HCT116 (cell line): ENCODE results near the gene ZNF519. TPM values are rescaled to one million over a fixed set of nuclear protein-coding genes. Genes with fewer than 3 reads are reported as not detected.

Experiments
- ATAC-seq: fragments of 200-7000 bp; cut with Tn5 transposase; 2 replicates; pipeline ENCODE4 v1.9.1; 2020; ENCODE audit warnings: mild to moderate bottlenecking, moderate library complexity
- BruUV-seq: library from RNA; stranded (reverse); fragments of 400-500 nt; replicated peaks from 2 replicates; lab custom pipeline; 2021; lab: Mats Ljungman, UMichigan
- CTCF ChIA-PET: fragments of 300-600 bp; sonication (Branson Sonifier 250); formaldehyde crosslinking; loops from one replicate; lab custom pipeline; 2021; ENCODE audit warnings: antibody characterized with exemption; lab: Charles Lee
- POLR2A ChIA-PET: fragments of 300-600, 350-600 bp; sonication (Branson Sonifier 250); formaldehyde crosslinking; loops from one replicate; lab custom pipeline; 2021; ENCODE audit warnings: antibody characterized with exemption; lab: Charles Lee
- RAD21 ChIA-PET, 2 experiments: fragments of 300-600 bp; sonication (Branson Sonifier 250); formaldehyde crosslinking; loops; one replicate each; lab custom pipeline; 2023; ENCODE audit warnings: low total read pairs in 2 of 2; ENCODE audit not compliant: uncharacterized antibody in 2 of 2, unreplicated experiment in 2 of 2, low non-redundant PET in 1 of 2; lab: Charles Lee
- DNase-seq: peaks from one replicate; pipeline ENCODE4 v3.0.0-alpha.2; 2010; ENCODE audit warnings: low read depth, low spot score
- H2AFZ ChIP-seq: fragments of 200-600 bp; shearing (Covaris generic), sonication (generic); 2 replicates; pipeline ENCODE4 v1.6.1; 2017; ENCODE audit warnings: low read depth, mixed run types, mixed read lengths, antibody characterized with exemption, low read length; ENCODE audit not compliant: poor library complexity, severe bottlenecking
- H3K27ac ChIP-seq: 2 replicates; pipeline ENCODE4 v1.5.1; 2012; ENCODE audit warnings: low read depth, low read length
- H3K27me3 ChIP-seq: fragments of 200-600 bp; sonication (generic); 2 replicates; pipeline ENCODE4 v1.6.1; 2016; ENCODE audit warnings: mixed run types, low read length, mixed read lengths; ENCODE audit not compliant: insufficient read depth
- H3K36me3 ChIP-seq, 2 experiments: fragments of 200-500 bp in 1 of 2; fragments of 200-600 bp in 1 of 2; sonication (Bioruptor generic) in 1 of 2; sonication (generic) in 1 of 2; 2 replicates each; pipeline versions ENCODE4 v1.5.1 to v1.6.1; 2014 to 2016; ENCODE audit warnings: low read length in 2 of 2, inconsistent platforms in 1 of 2, mixed read lengths in 1 of 2, mixed run types in 1 of 2; ENCODE audit not compliant: insufficient read depth in 2 of 2, control insufficient read depth in 1 of 2
- H3K4me1 ChIP-seq, 2 experiments: fragments of 200-600 bp in 1 of 2; sonication (generic) in 1 of 2; 2 replicates each; pipeline versions ENCODE4 v1.5.1 to v1.6.1; 2012 to 2017; ENCODE audit warnings: low read length in 2 of 2, inconsistent platforms in 1 of 2, mild to moderate bottlenecking in 1 of 2, mixed read lengths in 1 of 2, mixed run types in 1 of 2, moderate library complexity in 1 of 2; ENCODE audit not compliant: insufficient read depth in 2 of 2, control insufficient read depth in 1 of 2
- H3K4me2 ChIP-seq: fragments of 200-600 bp; sonication (generic); 2 replicates; pipeline ENCODE4 v1.6.1; 2017; ENCODE audit warnings: mixed run types, low read length, mixed read lengths
- H3K4me3 ChIP-seq, 2 experiments: fragments of 200-600 bp in 1 of 2; sonication (generic) in 1 of 2; replicated peaks in 1 of 2; 2 replicates each; pipeline ENCODE4 v1.5.1; 2011 to 2016; ENCODE audit warnings: low read length in 2 of 2, control low read depth in 1 of 2, low read depth in 1 of 2, mild to moderate bottlenecking in 1 of 2, mixed read lengths in 1 of 2, mixed run types in 1 of 2
- H3K79me2 ChIP-seq: fragments of 200-600 bp; sonication (generic); 2 replicates; pipeline ENCODE4 v1.6.1; 2017; ENCODE audit warnings: mild to moderate bottlenecking, mixed run types, low read length, moderate library complexity, mixed read lengths; ENCODE audit not compliant: insufficient read depth
- H3K9ac ChIP-seq: fragments of 200-600 bp; sonication (generic); 2 replicates; pipeline ENCODE4 v1.6.1; 2016; ENCODE audit warnings: low read length, mixed read lengths
- H3K9me2 ChIP-seq: fragments of 200-600 bp; sonication (generic), shearing (Covaris generic); 2 replicates; pipeline ENCODE4 v1.6.1; 2017; ENCODE audit warnings: mixed run types, mild to moderate bottlenecking, moderate library complexity; ENCODE audit not compliant: insufficient read depth
- H3K9me3 ChIP-seq, 2 experiments: fragments of 200-500 bp in 1 of 2; fragments of 200-600 bp in 1 of 2; sonication (Bioruptor generic) in 1 of 2; sonication (generic) in 1 of 2; 2 replicates each; pipeline ENCODE4 v1.6.1; 2014 to 2017; ENCODE audit warnings: low read length in 2 of 2, mixed read lengths in 2 of 2, inconsistent platforms in 1 of 2, low read depth in 1 of 2, mild to moderate bottlenecking in 1 of 2, mixed run types in 1 of 2, moderate library complexity in 1 of 2; ENCODE audit not compliant: control insufficient read depth in 1 of 2, insufficient read depth in 1 of 2
- H4K20me1 ChIP-seq: fragments of 200-600 bp; sonication (generic), shearing (Covaris generic); 2 replicates; pipeline ENCODE4 v1.6.1; 2017; ENCODE audit warnings: mixed run types, mild to moderate bottlenecking, moderate library complexity; ENCODE audit not compliant: insufficient read depth
- CBX3 ChIP-seq: IDR thresholded peaks from 2 replicates; pipeline ENCODE4 v1.6.1; 2012; ENCODE audit warnings: low read depth
- ELF1 ChIP-seq: IDR thresholded peaks from 2 replicates; pipeline ENCODE4 v1.6.1; 2012; ENCODE audit warnings: low read depth, borderline replicate concordance
- EZH2phosphoT487 ChIP-seq: fragments of 200-600 bp; IDR thresholded peaks from 2 replicates; pipeline ENCODE4 v1.6.1; 2018; ENCODE audit warnings: antibody characterized with exemption, borderline replicate concordance
- FOSL1 ChIP-seq: IDR thresholded peaks from 2 replicates; pipeline ENCODE4 v1.6.1; 2012; ENCODE audit warnings: low read depth
- POLR2AphosphoS5 ChIP-seq: IDR thresholded peaks from 2 replicates; pipeline ENCODE4 v1.6.1; 2011; ENCODE audit warnings: mild to moderate bottlenecking, low read depth, low read length, moderate library complexity
- RAD21 ChIP-seq: IDR thresholded peaks from 2 replicates; pipeline ENCODE4 v1.6.1; 2012; ENCODE audit warnings: low read depth, mild to moderate bottlenecking
- SIN3A ChIP-seq: IDR thresholded peaks from 2 replicates; pipeline ENCODE4 v1.6.1; 2012; ENCODE audit warnings: low read depth
- SP1 ChIP-seq: IDR thresholded peaks from 2 replicates; pipeline ENCODE4 v1.6.1; 2012; ENCODE audit warnings: low read depth
- ZFX ChIP-seq: fragments of 450-650 bp; IDR thresholded peaks from 2 replicates; pipeline ENCODE4 v1.6.1; 2017
- intact Hi-C: fragments of 100-400 bp; cut with micrococcal nuclease; formaldehyde crosslinking; loops from 2 replicates; pipeline ENCODE4 v1.10.0; 2022
- total RNA-seq: library from RNA; stranded (reverse); gene quantifications from one replicate; pipeline ENCODE4 v1.2.1, GENCODE V29; 2021; ENCODE audit not compliant: unreplicated experiment
- TF ChIP-seq, protein P1 (sequence below): IDR thresholded peaks from 2 replicates; pipeline ENCODE4 v1.6.1; 2011; ENCODE audit warnings: mild to moderate bottlenecking, low read length, moderate library complexity; ENCODE audit not compliant: insufficient replicate concordance; ENCODE audit errors: extremely low read depth
- TF ChIP-seq, protein P2 (sequence below): IDR thresholded peaks from 2 replicates; pipeline ENCODE4 v1.6.1; 2012
- TF ChIP-seq, protein P3 (sequence below): IDR thresholded peaks from 2 replicates; pipeline ENCODE4 v1.6.1; 2012; ENCODE audit warnings: low read depth

ZNF519 gene
- total RNA-seq, 1 experiment from 2014 or later = 6.5 TPM

DNA sequence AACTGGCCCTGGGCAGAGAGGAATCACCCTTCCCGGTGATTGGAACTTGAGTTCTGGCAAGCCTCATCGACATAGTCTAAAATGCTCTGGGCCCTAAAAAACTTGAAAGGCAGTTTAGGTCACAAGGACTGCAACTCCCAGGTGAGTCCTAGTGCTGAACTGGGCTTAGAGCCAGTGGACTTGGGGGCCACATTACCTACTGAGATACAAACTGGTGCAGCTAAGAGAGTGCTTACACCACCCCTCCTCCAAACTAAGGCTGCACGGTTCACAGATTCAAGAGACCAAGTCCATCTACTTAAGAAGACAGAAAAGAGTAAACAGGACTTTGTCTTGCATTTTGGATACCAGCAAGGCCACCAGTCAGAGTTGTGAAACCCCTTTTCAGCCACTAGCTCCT, 25.3 kb downstream of the ZNF519 start:
- CTCF ChIA-PET = no interaction called here
- Histone ChIP-seq H3K27ac (no peak overlapping the region), H3K36me3 (peaks cover 0 to 19% of the 10 kb centered on the region in 2 experiments; a peak in 1 of 4 replicates), H3K4me2 (no peak overlapping the region), H4K20me1 (no peaks in the 10 kb centered on the region), H3K9ac (no peak overlapping the region), H3K4me3 (no peak overlapping the region), H2AFZ (no peak overlapping the region), H3K4me1 (peaks cover 0 to 18% of the 10 kb centered on the region in 2 experiments; a peak in 1 of 4 replicates), H3K27me3 (no peaks in the 10 kb centered on the region), H3K79me2 (peaks cover 41% of the 10 kb centered on the region), H3K9me2 (no peaks in the 10 kb centered on the region), H3K9me3 (peaks cover 35 to 39% of the 10 kb centered on the region in 2 experiments; a peak in 3 of 4 replicates)
- no peak for TF ChIP-seq POLR2AphosphoS5
- TF ChIP-seq SP1 = no peak
- TF ChIP-seq, protein P1, sequence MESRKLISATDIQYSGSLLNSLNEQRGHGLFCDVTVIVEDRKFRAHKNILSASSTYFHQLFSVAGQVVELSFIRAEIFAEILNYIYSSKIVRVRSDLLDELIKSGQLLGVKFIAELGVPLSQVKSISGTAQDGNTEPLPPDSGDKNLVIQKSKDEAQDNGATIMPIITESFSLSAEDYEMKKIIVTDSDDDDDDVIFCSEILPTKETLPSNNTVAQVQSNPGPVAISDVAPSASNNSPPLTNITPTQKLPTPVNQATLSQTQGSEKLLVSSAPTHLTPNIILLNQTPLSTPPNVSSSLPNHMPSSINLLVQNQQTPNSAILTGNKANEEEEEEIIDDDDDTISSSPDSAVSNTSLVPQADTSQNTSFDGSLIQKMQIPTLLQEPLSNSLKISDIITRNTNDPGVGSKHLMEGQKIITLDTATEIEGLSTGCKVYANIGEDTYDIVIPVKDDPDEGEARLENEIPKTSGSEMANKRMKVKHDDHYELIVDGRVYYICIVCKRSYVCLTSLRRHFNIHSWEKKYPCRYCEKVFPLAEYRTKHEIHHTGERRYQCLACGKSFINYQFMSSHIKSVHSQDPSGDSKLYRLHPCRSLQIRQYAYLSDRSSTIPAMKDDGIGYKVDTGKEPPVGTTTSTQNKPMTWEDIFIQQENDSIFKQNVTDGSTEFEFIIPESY = no peak
- no peak for TF ChIP-seq ZFX
- TF ChIP-seq, protein P2, sequence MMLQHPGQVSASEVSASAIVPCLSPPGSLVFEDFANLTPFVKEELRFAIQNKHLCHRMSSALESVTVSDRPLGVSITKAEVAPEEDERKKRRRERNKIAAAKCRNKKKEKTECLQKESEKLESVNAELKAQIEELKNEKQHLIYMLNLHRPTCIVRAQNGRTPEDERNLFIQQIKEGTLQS = no peak
- no peak for TF ChIP-seq FOSL1
- TF ChIP-seq RAD21 = no peak
- no peak for TF ChIP-seq ELF1
- TF ChIP-seq EZH2phosphoT487 = no peak
- no peak for TF ChIP-seq CBX3
- TF ChIP-seq SIN3A = no peak
- TF ChIP-seq, protein P3, sequence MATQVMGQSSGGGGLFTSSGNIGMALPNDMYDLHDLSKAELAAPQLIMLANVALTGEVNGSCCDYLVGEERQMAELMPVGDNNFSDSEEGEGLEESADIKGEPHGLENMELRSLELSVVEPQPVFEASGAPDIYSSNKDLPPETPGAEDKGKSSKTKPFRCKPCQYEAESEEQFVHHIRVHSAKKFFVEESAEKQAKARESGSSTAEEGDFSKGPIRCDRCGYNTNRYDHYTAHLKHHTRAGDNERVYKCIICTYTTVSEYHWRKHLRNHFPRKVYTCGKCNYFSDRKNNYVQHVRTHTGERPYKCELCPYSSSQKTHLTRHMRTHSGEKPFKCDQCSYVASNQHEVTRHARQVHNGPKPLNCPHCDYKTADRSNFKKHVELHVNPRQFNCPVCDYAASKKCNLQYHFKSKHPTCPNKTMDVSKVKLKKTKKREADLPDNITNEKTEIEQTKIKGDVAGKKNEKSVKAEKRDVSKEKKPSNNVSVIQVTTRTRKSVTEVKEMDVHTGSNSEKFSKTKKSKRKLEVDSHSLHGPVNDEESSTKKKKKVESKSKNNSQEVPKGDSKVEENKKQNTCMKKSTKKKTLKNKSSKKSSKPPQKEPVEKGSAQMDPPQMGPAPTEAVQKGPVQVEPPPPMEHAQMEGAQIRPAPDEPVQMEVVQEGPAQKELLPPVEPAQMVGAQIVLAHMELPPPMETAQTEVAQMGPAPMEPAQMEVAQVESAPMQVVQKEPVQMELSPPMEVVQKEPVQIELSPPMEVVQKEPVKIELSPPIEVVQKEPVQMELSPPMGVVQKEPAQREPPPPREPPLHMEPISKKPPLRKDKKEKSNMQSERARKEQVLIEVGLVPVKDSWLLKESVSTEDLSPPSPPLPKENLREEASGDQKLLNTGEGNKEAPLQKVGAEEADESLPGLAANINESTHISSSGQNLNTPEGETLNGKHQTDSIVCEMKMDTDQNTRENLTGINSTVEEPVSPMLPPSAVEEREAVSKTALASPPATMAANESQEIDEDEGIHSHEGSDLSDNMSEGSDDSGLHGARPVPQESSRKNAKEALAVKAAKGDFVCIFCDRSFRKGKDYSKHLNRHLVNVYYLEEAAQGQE = no peak
- RAD21 ChIA-PET = no interaction called here
- no TSS peak for BruUV-seq
- intact Hi-C loops = no loop called here
- no peak for ATAC-seq
- no peak for DNase-seq
- POLR2A ChIA-PET = no interaction called here
